T-helper 2 cell (primary cell): ENCODE measurements around the gene TIAL1.
"Not testable (repeated sequence)": the region's sequence is repeated elsewhere in the genome, so short reads cannot be mapped to it uniquely, and the experiment has no call there.

Experiments used
- DNase-seq, 5 experiments: peaks; one replicate each; pipeline versions ENCODE4 v3.0.0 to v3.0.0-alpha.2; 2012 to 2022

Gene TIAL1

GRCh38 chr10:119528663-119529237, 68.0 kb downstream of the TIAL1 start:
- DNase-seq, result not testable (repeated sequence)

- no peak for DNase-seq
These were observed 69.9 kb downstream of the TIAL1 start for GRCh38 chr10:119526621-119527592.

- DNase-seq, result no peak
These were observed 70.6 kb downstream of the TIAL1 start for GRCh38 chr10:119526149-119526548.

- DNase-seq, result no peak
These were observed 71.6 kb downstream of the TIAL1 start for GRCh38 chr10:119525116-119525515.

- DNase-seq, result no peak
These were observed 72.1 kb downstream of the TIAL1 start for GRCh38 chr10:119524720-119525070.

GRCh38 chr10:119523895-119524719, 72.7 kb downstream of the TIAL1 start:
- DNase-seq, result no peak
